Uterus (tissue), 4 donors: ENCODE data around the gene MT1E. TPM values are rescaled to one million over a fixed set of nuclear protein-coding genes. Genes with fewer than 3 reads are reported as not detected.

ENCODE experiments used
- DNase-seq, 2 donors: peaks; one replicate each; pipeline ENCODE4 v3.0.0-alpha.2; 2019 to 2020
- H3K27ac ChIP-seq, 2 donors: fragments of 200-600 bp; sonication (generic); 1 replicate in 1 of 2; 2 replicates in 1 of 2; pipeline ENCODE4 v1.5.1; 2016 to 2018
- H3K27me3 ChIP-seq, 2 donors: fragments of 200-600 bp; sonication (generic); one replicate each; pipeline ENCODE4 v1.5.1; 2018 to 2019; ENCODE audit warnings: control low read depth in 1 of 2
- H3K36me3 ChIP-seq, 2 donors: fragments of 200-600 bp; sonication (generic); one replicate each; pipeline ENCODE4 v1.5.1; 2019; ENCODE audit warnings: control low read depth in 1 of 2
- H3K4me1 ChIP-seq, 2 donors: fragments of 200-600 bp; sonication (generic); one replicate each; pipeline ENCODE4 v1.5.1; 2018 to 2019; ENCODE audit warnings: control low read depth in 1 of 2
- H3K4me3 ChIP-seq, 2 donors: fragments of 200-600 bp; sonication (generic); 1 replicate in 1 of 2; 2 replicates in 1 of 2; pipeline ENCODE4 v1.5.1; 2018 to 2019; ENCODE audit warnings: mild to moderate bottlenecking in 1 of 2
- H3K9me3 ChIP-seq, 2 donors: fragments of 200-600 bp; sonication (generic); one replicate each; pipeline ENCODE4 v1.5.1; 2019; ENCODE audit warnings: control low read depth in 1 of 2
- POLR2A ChIP-seq, 2 donors: fragments of 450-650 bp; IDR thresholded peaks; one replicate each; pipeline ENCODE4 v1.6.1; 2016; ENCODE audit warnings: antibody characterized with exemption in 2 of 2, mild to moderate bottlenecking in 1 of 2, moderate library complexity in 1 of 2
- intact Hi-C: fragments of 100-400 bp; cut with DNase I; formaldehyde crosslinking; loops from one replicate; pipeline ENCODE4 v1.15.1; 2023; ENCODE audit warnings: low total_unique reads
- total RNA-seq, 4 donors: library from RNA; depleted of rRNA in 3 of 4; stranded (reverse); fragments of >200 nt in 3 of 4; gene quantifications; one replicate each; pipeline versions ENCODE4 v1.1.0 to v1.2.4, GENCODE V29; 2014 to 2023
- TF ChIP-seq, protein P1 (sequence below), 4 experiments: fragments of 200-600 bp in 2 of 4; fragments of 450-650 bp in 2 of 4; sonication (generic) in 2 of 4; IDR thresholded peaks; one replicate each; pipeline ENCODE4 v1.5.1; 2016 to 2019; ENCODE audit warnings: antibody characterized with exemption in 4 of 4, mild to moderate bottlenecking in 2 of 4, moderate library complexity in 1 of 4
- donor health status: DM: yes; HTN: yes; CAD: no.

The MT1E gene
- total RNA-seq, 4 donors from 2014 or later = 0.48 to 51.9 (median 51.2) TPM; not detected in 1

DNA sequence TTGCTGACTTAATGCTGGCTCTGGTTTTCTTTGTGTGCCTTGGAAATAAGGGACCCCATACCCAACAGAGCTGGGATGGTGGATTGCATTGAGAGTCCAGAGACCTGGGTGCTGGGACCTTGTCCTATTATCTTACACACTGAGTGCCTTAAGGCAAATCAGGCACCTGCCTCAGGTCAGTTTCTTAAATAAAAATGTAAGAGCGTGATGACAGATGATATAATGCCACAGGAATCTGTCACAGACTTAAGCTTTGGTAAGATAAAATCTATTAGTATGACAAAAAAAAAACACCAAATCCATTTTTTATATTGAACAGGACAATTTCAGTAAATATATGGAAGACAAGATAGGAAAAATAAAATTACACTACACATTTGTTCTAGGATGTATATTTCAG is 14.5 kb downstream of the MT1E start:
- Histone ChIP-seq H3K4me1 (peaks cover 0 to 4% of the 10 kb centered on the region in 2 donors), H3K36me3 (no peaks in the 10 kb centered on the region), H3K4me3 (no peak overlapping the region), H3K27ac (no peak overlapping the region), H3K9me3 (no peaks in the 10 kb centered on the region), H3K27me3 (peaks cover 0 to 12% of the 10 kb centered on the region in 2 donors)
- no peak for DNase-seq
- TF ChIP-seq, protein P1, sequence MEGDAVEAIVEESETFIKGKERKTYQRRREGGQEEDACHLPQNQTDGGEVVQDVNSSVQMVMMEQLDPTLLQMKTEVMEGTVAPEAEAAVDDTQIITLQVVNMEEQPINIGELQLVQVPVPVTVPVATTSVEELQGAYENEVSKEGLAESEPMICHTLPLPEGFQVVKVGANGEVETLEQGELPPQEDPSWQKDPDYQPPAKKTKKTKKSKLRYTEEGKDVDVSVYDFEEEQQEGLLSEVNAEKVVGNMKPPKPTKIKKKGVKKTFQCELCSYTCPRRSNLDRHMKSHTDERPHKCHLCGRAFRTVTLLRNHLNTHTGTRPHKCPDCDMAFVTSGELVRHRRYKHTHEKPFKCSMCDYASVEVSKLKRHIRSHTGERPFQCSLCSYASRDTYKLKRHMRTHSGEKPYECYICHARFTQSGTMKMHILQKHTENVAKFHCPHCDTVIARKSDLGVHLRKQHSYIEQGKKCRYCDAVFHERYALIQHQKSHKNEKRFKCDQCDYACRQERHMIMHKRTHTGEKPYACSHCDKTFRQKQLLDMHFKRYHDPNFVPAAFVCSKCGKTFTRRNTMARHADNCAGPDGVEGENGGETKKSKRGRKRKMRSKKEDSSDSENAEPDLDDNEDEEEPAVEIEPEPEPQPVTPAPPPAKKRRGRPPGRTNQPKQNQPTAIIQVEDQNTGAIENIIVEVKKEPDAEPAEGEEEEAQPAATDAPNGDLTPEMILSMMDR (IDR thresholded peaks at IDR 0.05) = no peak
- no peak for TF ChIP-seq POLR2A (IDR thresholded peaks at IDR 0.05)
- intact Hi-C loops = no loop called here

DNA sequence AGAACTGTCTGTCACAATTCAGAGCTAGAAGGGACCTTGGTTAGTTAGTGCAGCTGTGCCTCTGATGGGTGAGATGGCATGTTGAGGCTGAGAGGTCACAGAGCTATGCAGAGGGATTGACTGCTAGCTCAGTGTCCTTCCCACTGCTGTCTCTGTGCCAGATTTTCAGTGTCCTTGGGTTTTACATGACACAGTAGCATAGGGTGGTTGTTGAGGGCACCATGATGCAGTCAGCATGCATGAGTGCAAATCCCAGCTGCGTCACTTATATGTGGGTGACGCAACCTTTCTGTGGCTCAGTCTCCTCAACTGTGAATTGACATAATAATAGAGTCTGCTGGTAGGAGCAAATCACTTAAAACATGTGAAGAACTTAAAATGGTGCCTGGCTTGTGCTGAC is 15.6 kb downstream of the MT1E start:
- Histone ChIP-seq H3K36me3 (no peaks in the 10 kb centered on the region), H3K9me3 (no peaks in the 10 kb centered on the region), H3K27ac (no peak overlapping the region), H3K4me3 (no peak overlapping the region), H3K27me3 (peaks cover 0 to 6% of the 10 kb centered on the region in 2 donors), H3K4me1 (no peaks in the 10 kb centered on the region)
- TF ChIP-seq, protein P1 (IDR thresholded peaks at IDR 0.05) = no peak
- TF ChIP-seq POLR2A (IDR thresholded peaks at IDR 0.05) = no peak
- no peak for DNase-seq
- intact Hi-C loops = no loop called here

- H3K27me3 ChIP-seq = peaks cover 3% of the 10 kb centered on the region in 2 donors
- intact Hi-C loops = no loop called here
- TF ChIP-seq, protein P1 (IDR thresholded peaks at IDR 0.05) = peak; percentile 23 to 40 (median 33)
- TF ChIP-seq POLR2A (IDR thresholded peaks at IDR 0.05) = no peak
- no peaks in the 10 kb centered on the region for H3K36me3 ChIP-seq
- peak overlapping the region; percentile 22 to 26 for H3K4me3 ChIP-seq
- H3K4me1 ChIP-seq = no peaks in the 10 kb centered on the region
- H3K9me3 ChIP-seq = no peaks in the 10 kb centered on the region
- H3K27ac ChIP-seq = no peak overlapping the region
- DNase-seq = peak; percentile 36 to 58
These were observed 17.6 kb downstream of the MT1E start for GRCh38 chr16:56643080-56643778.

- no peaks in the 10 kb centered on the region for H3K36me3 ChIP-seq
- no peak for DNase-seq
- no peak overlapping the region for H3K27ac ChIP-seq
- no peak for TF ChIP-seq POLR2A (IDR thresholded peaks at IDR 0.05)
- TF ChIP-seq, protein P1 (IDR thresholded peaks at IDR 0.05) = no peak
- H3K9me3 ChIP-seq = no peaks in the 10 kb centered on the region
- H3K4me3 ChIP-seq = peak overlapping the region in 1 of 2 donors; percentile 26
- H3K27me3 ChIP-seq = peaks cover 1 to 3% of the 10 kb centered on the region in 2 donors
- no peaks in the 10 kb centered on the region for H3K4me1 ChIP-seq
- intact Hi-C loops = no loop called here
These were observed 18.3 kb downstream of the MT1E start for GRCh38 chr16:56643833-56644232.

DNA sequence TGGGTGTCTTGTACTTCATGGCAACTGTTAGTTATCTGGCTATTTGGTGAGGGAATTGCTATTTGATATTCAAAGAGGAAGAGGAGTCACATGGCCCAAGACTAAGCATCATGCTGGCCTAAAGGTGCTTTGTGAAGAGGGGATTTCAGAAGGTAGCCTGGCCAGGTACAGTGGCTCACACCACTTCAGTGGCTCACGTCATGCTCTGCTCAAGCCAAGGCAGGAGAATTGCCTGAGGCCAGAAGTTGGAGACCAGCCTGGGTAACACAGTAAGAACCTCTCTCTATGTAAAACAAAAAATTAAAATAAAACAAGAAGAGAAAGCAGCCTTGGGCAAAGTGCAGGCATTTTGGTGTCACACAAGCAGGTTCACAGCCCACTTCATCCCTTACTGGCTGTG is 19.7 kb downstream of the MT1E start:
- TF ChIP-seq, protein P1 (IDR thresholded peaks at IDR 0.05) = no peak
- TF ChIP-seq POLR2A (IDR thresholded peaks at IDR 0.05) = no peak
- Histone ChIP-seq H3K27me3 (peaks cover 0 to 3% of the 10 kb centered on the region in 2 donors), H3K4me3 (no peak overlapping the region), H3K4me1 (no peaks in the 10 kb centered on the region), H3K9me3 (no peaks in the 10 kb centered on the region), H3K27ac (no peak overlapping the region), H3K36me3 (no peaks in the 10 kb centered on the region)
- DNase-seq = no peak
- intact Hi-C loops = no loop called here
